T1000 (cell line): ENCODE data around the gene LPAR3.

Experiments
- DNase-seq: peaks from one replicate; lab custom pipeline; 2025; ENCODE audit warnings: mixed read lengths; lab: John Stamatoyannopoulos, UW

LPAR3 gene

DNA sequence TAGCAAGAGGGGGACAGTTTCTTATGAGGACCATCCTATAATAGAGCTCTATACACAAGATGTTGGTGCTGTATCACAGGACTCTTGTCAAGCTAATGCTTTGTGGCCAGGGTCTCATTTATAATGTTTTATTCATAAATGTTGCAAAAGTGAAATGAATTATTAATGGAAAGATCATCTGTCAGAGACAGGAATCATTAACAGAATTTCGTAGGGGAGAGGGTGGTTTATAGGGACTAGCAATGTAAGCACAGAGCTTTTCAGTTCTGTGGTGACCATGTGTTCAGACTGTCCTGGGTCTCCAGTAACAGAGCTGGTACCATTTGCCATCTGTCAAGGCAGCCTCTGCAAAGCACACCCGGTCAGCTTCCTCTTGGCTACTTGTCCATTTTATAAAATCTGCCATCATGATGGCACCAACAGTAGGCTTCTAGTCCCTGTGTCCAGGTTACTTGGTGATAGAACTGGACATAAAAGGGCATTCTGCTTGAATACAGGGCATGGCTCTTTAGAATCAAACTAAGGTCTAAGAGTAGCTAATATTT is 36.2 kb downstream of the LPAR3 start:
- no peak for DNase-seq

DNA sequence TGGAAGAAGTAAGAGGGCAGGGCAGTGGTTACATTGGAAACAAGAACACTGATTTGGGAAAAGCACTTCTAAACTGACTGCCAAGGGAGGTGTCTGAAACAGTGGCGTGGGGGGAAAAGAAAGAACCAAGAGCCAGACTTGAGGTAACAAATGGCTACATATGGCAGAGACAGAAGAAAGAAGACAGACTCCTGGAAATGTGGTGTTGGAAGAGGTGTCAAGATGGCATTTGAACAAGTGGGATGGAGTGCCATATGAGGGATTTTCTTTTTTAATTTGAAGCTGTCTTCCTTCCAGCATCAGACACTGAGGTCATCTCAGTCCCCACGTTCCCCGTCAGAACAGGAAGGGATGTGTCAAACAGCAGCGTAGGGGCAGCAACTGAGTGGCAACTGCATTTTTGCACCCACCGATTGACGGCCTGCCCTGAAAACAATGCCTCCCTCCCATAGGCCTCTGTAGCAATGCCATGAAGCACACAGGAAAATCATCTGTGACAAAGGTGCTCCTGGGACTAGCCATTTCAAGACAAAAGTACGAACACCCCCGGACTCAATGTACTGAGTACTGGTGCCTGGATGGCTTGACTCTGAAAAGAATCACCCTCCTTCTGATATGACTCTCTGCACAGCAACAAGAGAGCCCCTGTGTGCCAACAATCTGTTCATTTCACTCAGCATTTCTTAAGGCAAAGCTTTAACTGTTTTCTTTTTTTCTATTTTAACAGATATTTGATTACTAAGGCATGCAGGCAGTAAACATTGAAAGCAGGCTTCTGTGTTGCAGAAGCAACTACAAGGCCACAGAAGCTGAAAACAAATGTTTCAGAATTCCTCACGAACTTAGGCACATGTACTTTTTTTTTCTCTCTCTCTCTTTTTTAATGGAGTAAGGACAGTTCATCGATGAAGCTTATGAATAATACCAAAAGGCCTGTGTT is 37.0 kb downstream of the LPAR3 start:
- no peak for DNase-seq

DNA sequence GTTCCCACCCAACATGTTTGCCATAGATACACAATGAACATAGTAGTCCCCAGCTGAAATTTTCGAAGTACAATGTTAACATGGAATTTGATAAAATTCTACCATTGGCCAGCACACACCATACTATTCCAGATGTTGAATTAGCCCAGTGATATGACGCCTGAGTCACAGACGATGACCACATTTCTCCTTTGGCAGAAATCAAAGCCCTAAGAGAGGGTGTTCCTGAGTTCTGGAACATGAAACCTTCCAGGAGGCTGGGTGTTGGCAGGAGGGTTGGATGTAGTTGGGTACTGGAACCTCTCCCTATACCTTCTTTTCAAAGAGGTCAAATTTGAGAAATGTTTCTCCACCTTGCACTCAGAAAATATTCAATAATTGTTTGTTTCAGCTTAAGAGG is 37.8 kb downstream of the LPAR3 start:
- DNase-seq: no peak

DNA sequence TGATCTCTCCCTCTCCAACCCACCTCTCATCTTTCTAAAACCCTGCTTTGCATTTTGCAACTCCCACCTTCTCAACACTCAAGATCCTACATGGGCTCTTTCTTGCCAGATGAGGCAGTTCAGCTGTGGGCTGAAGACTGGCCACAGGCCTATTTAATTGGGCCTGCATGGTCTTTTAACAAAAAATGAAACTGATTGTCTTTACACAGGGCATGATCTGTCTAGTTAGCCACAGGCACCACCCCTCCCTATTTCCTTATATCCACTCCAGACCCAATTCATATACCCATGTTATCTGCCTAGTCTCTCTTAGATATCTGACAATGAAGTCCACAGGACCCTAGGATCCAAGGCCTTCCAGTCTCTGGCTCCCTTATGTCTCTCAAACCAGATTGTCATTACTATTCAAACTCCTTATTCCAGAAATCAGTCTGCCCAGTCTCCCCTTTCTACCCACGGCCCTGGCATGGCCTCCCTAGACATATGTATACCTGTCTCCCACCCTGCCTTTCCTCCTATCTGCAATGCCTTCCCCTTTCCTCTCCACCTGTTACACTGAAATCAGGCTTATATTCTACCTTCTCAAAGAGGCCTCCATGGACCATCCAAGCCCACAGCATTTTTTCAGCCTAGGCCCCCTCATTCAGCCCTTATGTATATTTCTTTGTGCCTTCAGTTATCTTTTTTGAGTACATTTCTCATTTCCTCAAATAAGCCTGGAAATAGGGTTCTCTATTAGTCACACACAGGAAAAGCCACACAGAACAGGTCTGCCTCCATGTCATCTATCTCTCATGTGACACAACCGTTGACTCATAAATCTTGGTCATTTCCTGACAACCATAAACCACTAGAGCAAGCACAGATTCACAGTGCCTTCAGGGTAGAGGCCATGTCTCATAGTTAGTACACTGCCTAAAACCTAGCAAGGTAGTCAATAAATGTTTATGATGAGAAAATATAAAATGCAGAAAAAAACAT is 39.0 kb downstream of the LPAR3 start:
- peak; percentile 18 for DNase-seq

DNA sequence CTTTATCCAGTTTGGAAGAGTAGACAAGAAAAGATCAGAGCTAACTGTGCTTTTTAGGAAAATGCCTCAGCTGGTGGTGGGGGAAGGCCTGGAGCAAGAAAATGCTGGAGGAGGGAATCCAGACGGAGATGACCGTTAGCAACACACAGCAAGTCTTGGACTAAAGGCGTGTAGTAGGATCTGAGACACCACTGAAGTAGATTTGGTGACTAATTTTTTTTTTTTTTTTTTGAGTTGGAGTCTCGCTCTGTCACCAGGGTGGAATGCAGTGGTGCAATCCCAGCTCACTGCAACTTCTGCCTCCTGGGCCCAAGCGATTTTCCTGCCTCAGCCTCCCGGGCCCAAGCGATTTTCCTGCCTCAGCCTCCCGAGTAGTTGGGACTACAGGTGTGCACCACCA is 41.2 kb downstream of the LPAR3 start:
- peak; percentile 22 for DNase-seq

DNA sequence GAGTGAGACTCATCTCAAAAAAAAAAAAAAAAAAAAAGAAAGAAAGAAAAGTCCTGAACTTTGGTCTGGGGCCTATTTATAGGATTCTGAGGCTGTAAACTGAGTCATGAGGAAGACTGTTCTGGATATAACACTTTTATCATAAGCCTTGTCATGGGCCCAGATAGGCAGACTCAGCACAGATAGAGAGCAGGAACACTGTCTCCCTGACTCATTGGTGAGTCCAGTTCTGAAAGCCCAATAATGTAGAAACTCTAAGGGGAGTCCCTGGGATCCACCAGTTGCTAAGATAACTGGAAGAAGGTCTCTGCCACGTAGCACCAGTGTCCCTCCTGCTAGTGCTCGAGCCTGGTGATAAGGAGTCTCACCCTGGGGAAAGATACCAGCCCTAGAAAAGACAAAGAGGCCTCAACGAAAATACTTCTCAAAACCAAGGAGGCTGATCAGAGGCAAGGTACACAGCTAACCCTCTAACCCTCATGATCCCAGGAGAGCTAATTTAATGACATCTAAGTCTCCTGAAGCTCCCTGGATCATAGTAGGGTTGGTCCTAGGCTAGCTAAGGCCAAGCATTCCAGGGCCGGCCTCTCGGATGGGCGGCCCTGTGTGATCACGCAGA is 43.5 kb downstream of the LPAR3 start:
- no peak for DNase-seq

DNA sequence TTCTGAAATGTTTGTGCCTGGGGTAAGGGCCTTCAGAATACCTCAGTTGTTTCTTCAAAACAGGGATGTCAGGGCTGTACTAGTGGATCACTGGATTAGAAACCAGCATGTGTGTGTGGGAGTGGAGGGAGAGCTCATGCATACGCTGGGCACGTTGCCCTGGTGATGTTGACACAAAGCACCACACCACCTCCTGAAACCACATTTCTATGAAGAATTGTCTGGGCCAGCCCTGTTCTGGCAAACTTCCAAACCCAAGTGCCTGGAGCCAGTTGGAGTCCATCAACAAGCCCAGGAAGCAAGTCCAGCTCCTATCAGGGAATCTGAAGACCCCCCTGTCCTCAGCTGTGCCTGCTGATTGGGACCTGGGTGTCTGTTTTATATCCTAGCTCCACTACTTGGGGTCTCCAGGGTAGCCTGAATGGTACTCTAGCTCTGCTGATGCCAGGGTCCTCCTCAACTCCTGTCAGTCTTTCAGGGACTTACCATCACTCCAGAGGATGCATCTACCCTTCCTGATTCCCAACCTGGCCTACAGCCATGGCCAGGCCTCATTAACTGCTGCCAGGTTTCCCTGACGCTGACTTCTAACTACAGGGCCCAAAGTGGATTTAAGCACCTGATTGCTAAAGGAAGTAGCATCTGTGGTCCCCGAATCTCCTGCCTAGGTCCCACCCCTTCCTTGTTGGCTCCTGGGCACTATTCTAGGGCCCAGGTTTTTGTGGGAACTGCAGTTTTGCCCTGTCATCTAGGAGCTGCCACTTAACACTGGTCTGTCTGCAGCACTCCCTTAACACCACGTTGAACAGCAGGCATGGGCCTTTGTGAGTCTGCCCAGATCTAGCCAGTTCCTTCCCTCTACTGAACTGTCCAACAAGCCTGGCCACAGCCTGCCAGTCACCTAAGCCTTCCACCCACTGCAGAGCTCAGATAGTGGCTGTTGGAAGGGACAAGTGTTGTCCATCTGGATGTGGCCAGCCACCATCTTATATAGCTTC is 45.5 kb downstream of the LPAR3 start:
- peak; percentile 77 for DNase-seq

DNA sequence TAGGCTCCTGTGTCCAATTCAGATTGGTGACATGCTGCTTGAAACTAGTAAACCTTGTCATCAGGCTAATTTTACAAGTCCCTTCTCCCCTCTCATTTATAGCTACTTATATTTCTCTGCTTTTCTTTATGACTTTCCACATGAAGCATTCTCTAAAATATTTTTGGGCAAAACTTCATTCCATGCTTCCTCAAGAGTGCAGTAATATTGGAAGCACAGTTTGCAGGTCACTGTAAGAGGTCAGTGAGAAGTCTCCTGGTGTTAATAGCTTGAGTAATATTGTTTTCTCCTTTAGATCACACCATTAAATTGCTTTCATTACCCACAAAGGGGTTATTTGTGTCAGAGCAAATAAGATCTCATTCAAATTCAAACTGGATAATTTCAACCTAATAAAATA is 46.6 kb downstream of the LPAR3 start:
- DNase-seq: no peak

DNA sequence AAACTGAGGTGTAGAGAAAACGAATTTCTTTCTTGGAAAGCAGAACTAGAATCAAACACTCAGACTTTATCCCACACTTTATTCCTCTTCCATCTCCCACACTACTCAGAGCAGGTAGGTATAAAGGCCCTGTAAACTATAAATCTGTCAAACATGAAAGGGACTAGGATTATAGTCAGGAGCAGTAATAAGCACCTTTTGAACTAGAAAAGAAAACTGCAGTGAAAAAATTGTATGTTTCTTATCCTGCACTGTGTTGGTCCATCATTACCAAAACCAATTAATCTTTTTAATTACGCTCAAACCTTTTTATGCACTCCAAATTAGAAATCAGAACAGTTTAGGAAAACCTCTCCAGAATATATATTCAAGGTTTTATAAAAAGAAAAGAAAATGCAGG is 47.6 kb downstream of the LPAR3 start:
- DNase-seq: no peak

DNA sequence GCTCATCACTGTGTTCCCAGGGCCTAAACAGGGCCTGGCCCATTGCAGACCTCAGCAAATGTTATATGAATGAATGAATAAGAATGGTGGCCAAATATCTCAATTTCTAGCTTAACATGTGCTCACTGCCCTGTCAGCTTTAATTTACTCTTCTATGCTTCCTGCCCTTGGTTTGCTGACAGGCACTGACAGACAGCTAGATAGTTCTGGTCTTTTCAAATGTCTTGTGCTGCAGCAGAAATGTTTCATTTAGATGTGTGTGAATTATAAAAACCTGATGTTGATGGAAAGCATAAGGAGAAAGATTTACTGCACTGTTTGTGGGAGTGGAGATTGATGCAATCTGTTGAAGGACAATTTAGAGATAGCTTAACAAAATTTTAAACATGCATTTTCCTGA is 48.9 kb downstream of the LPAR3 start:
- no peak for DNase-seq

DNA sequence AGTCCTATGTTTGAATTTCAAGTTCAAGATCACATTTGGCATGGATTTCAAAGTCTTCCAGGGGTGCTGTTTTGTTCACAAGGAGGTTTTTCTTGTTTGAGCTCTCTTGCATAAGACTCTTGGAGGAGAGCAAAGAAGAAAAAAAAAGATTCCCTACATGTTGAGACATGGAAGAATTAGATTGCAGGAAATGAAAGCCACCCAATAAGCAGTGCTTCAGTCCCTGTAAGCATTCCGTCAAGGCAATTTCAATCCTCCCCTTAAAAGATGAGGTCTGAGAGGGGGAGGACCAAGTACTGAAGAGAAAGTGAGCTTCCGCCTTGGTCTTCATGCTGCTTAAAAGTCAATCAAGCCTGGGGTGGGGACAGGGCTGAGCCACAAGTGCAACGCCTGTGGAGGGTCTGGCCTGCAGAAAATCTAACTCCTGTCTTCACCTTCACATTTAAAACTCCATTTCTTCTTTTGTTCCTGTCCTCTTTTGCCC is 50.2 kb downstream of the LPAR3 start:
- DNase-seq: no peak

DNA sequence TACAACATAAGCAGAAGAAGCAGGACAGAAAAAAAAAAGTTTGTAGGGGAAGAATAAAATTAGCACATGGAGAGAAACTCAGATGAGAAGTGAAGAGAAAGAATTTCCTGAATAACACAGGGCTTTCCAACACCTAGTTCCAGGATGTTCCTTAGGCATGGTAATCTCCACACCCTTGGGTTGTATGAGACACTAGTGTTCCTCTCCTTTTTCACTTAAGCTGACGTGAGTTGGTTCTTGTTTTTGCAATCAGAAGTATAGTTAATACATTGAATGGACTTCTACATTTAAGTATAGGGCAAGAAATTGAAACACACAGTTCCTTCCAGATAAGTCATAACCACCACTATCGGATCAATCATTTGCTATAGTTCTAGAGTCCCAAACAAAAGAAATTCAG is 51.0 kb downstream of the LPAR3 start:
- no peak for DNase-seq

DNA sequence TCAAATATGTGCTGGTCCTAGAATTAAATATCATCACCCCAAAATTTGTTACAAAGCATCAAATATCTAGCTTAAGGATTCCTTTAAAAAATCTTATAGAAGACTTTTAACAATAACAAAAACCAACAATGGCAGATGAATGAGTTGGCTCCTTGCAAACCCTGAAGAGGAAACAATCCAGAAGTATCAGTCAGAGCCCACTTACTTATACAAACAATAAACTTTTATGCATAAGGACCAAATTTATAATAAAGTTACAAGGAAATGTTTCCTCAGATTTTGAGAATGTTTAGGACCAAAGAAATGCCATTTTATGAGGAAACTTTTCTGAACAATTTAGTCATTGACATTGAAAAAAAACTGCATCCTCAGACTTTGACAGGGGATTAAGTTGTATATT is 52.7 kb downstream of the LPAR3 start:
- no peak for DNase-seq

DNA sequence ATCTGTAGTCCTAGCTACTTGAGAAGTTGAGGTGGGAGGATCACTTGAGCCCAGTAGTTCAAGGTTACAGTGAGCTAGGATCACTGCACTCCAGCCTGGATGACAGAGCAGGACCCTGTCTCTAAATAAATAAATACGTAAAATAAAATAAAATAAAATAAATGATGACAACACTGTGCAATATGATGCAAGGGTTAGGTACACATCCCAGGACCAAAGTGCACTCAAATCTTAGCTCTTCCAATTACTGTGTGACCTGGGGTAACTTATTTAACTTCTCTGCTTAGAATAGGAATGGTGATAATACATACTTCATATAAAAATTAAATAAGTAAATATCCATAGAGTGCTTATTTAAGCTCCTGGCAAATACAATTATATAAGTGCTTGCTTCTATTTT is 53.5 kb downstream of the LPAR3 start:
- no peak for DNase-seq

DNA sequence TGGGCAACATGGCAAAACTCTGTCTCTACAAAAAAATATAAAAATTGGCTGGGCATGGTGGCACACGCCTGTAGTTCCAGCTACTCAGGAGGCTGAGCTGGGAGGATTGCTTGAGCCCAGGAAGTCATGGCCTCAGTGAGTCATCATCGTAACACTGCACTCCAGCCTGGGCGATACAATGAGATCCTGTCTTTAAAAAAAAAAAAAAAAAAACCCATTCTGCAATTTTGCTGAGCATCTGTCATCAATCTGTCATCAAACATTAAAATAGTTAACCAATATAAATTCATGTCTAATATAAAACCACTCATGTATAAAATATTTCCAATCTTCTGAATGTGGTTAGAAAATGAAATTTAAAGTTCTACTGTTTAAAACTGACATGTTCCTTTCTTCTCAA is 56.9 kb downstream of the LPAR3 start:
- no peak for DNase-seq

DNA sequence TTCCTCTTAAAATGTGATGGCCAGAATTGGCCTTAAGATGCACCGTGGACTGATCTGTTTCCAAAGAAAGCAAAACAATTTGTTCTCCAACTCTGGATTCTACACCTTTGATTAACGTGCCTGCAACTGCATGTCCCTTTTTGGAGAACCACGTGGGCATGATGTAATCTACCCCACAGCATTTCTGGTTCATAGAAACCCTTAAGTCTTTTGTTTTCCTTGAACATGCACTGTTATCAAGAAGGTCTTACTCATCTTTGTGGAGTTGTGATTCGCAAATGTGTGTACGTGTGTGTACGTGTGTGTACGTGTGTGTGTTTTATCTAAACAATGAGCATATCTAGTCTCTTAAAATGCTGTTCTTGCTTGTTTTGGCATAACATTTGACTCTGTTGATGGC is 57.8 kb downstream of the LPAR3 start:
- no peak for DNase-seq

DNA sequence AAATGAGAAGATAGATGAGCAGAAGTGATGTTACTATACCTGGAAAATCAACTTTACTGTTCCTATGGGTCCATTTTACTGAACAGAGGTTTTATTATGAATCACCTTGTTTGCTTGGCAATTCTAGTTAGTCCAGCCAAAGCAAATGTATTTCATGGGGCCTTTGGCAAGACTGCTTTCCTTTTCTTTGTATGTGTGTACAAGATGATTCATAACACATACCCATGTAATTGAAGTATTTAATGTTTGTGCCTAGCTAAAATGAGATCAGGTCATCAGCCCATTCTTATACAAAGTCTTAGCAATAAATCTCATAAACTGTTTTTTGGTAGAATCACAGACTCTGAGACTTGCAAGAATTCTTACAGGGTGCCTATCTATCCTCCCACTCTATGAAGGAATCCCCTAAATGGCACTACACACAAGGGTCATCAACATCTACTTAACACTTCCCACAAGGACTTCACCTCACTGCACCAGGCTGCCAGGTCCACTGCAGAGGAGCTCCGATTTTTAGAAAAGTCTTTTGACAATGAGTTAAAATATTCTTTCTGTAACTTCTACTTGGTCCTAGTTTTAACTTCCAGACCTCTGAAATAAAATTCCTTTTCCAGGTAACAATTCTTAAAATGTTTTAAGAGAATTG is 58.5 kb downstream of the LPAR3 start:
- no peak for DNase-seq

DNA sequence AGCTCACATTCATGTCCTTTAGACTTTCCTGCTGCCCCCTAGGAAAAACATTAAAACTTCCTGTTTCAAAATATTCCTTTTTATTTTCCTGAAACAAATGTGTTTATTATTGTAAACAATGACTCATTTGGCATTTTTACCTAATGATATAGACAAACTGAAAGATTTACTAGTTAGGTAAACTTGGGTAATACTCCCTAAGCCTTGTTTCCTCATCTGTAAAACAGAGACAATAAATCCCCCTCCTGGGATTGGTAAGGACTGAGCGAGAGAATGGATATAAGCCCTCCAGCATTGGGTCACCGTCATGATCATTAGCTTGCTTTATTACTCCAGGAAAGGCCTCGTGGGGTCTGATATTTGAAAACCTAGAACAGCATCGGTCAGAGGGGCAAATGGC is 59.8 kb downstream of the LPAR3 start:
- DNase-seq: no peak

DNA sequence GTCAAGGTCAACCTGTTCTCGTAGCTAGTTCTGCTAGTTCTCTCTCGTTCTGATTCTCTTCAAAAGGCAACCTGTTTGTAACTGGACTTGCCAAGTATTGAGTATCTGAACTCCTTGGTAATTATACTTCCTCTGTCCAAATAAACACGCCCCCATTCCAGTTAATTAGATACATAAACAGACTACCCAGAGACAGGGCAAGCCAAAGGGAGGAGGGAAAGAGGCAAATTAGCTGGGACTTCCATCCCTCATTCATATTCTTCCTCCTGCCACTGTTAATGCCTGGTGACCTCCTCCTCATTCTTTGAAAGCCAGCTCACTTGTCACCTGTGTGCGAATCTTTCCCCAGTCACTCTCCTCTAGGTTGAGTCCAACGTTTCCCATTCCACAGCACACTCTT is 62.9 kb downstream of the LPAR3 start:
- no peak for DNase-seq

DNA sequence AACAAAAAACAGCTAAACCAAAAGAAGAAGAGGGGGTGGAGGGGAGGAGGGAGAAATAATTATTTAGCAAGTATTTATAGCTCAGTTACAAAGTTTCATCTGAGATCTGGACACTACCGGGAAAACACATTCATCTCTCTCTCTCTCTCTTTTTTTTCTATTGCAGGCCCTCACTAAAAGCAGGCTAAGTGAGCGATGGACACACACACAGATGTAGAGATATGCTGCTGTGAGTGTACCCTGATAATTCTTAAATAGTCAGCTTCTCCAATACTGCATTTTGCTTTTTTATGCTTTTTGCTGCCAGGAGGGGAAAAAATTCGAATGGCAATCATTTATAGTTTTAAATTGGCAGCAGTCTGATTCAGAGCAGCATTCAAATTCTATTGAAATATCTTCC is 65.0 kb downstream of the LPAR3 start:
- no peak for DNase-seq
